Body of pancreas (tissue), 4 donors: Measurements from ENCODE around the gene IQCM. TPM values are rescaled to one million over a fixed set of nuclear protein-coding genes. Genes with fewer than 3 reads are reported as not detected.

ENCODE experiments used
- ATAC-seq: fragments of 150-250 bp; one replicate; pipeline ENCODE4 v1.9.1; 2016
- DNase-seq, 4 donors: peaks; one replicate each; pipeline ENCODE4 v3.0.0-alpha.2; 2019
- H3K27ac ChIP-seq, 4 donors: fragments of 200-600 bp; sonication (generic); 1 replicate in 3 of 4; 2 replicates in 1 of 4; pipeline versions ENCODE4 v1.5.1 to v1.6.1; 2016 to 2019; ENCODE audit warnings: mild to moderate bottlenecking in 1 of 4, mixed read lengths in 1 of 4, moderate library complexity in 1 of 4
- H3K27me3 ChIP-seq, 2 donors: fragments of 200-600 bp; sonication (generic); one replicate each; pipeline ENCODE4 v1.6.0; 2016; ENCODE audit warnings: mild to moderate bottlenecking in 1 of 2
- H3K36me3 ChIP-seq, 2 donors: fragments of 200-600 bp; sonication (generic); replicated peaks in 1 of 2; 2 replicates each; pipeline ENCODE4 v1.5.1; 2016; ENCODE audit warnings: low read depth in 2 of 2; ENCODE audit not compliant: insufficient read depth in 1 of 2
- H3K4me1 ChIP-seq: fragments of 200-600 bp; sonication (generic); one replicate; pipeline ENCODE4 v1.6.0; 2016
- H3K4me3 ChIP-seq, 2 donors: fragments of 200-600 bp; sonication (generic); 1 replicate in 1 of 2; 2 replicates in 1 of 2; pipeline ENCODE4 v1.5.1; 2016 to 2019
- H3K9me3 ChIP-seq, 3 donors: fragments of 200-600 bp; sonication (generic); 1 replicate in 2 of 3; 2 replicates in 1 of 3; pipeline ENCODE4 v1.5.1; 2016
- CTCF ChIP-seq, 7 experiments: fragments of 450-650 bp in 4 of 7; fragments of 200-600 bp in 3 of 7; sonication (generic) in 3 of 7; IDR thresholded peaks; one replicate each; pipeline ENCODE4 v1.5.1; 2016 to 2019; ENCODE audit warnings: antibody characterized with exemption in 7 of 7
- POLR2A ChIP-seq, 3 donors: fragments of 450-650 bp; IDR thresholded peaks; one replicate each; pipeline ENCODE4 v1.6.1; 2016; ENCODE audit warnings: antibody characterized with exemption in 3 of 3, mild to moderate bottlenecking in 2 of 3
- WGBS, 2 donors: methylation state at CpG; one replicate each; pipeline ENCODE4 v1.1.5; 2017; 5-methylcytosine and 5-hydroxymethylcytosine counted together
- intact Hi-C: fragments of 100-400 bp; cut with DNase I; formaldehyde crosslinking; loops from one replicate; pipeline ENCODE4 v1.15.1; 2023
- total RNA-seq, 2 donors: library from RNA; depleted of rRNA; stranded (reverse); fragments of >200 nt; gene quantifications; one replicate each; pipeline ENCODE4 v1.1.0, GENCODE V29; 2016

IQCM gene
- total RNA-seq, 2 donors from 2014 or later = not detected

DNA sequence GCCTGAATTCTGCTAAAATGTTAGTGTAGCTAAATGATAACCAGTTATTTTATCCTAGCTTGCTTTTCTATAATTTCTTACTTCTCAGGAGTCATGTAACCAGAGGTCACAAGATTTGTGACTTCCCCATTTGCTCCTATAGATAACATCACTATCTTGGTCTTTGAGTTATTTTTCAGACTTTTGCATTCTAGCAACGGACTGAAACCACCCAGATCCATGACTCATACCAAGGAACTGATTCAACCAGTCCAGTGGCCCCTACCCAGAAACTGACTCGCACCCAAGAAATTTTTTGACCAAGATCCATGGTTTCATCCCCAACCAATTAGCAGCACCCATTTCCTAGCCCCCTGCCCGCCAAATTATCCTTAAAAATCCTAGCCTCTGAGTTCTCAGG is 50.0 kb downstream of the IQCM start:
- ATAC-seq (no peak), DNase-seq (no peak)
- Histone ChIP-seq H3K27ac (no peak overlapping the region), H3K27me3 (no peaks in the 10 kb centered on the region), H3K9me3 (no peaks in the 10 kb centered on the region), H3K4me3 (no peak overlapping the region), H3K4me1 (no peaks in the 10 kb centered on the region), H3K36me3 (no peaks in the 10 kb centered on the region)
- TF ChIP-seq POLR2A (IDR thresholded peaks at IDR 0.05) = no peak
- TF ChIP-seq CTCF (IDR thresholded peaks at IDR 0.05) = no peak
- intact Hi-C loops = no loop called here
- 56 to 63% methylated on average over 3 of the region's 3 CpGs for WGBS, 2 donors

GRCh38 chr4:149755969-149756368 is 59.7 kb downstream of the IQCM start:
- Histone ChIP-seq H3K4me1 (peaks cover 6% of the 10 kb centered on the region), H3K9me3 (no peaks in the 10 kb centered on the region), H3K27ac (no peak overlapping the region), H3K36me3 (no peaks in the 10 kb centered on the region), H3K4me3 (no peak overlapping the region), H3K27me3 (no peaks in the 10 kb centered on the region)
- DNase-seq (no peak), ATAC-seq (peak; percentile 66)
- TF ChIP-seq POLR2A (IDR thresholded peaks at IDR 0.05) (no peak), CTCF (IDR thresholded peaks at IDR 0.05) (no peak)
- intact Hi-C loops = no loop called here
- WGBS, 2 donors = 26 to 34% methylated on average over 2 of the region's 2 CpGs

GRCh38 chr4:149754526-149754925 is 61.1 kb downstream of the IQCM start:
- no peak for ATAC-seq
- Histone ChIP-seq H3K27me3 (no peaks in the 10 kb centered on the region), H3K4me3 (no peak overlapping the region), H3K36me3 (no peaks in the 10 kb centered on the region), H3K9me3 (no peaks in the 10 kb centered on the region), H3K4me1 (peaks cover 6% of the 10 kb centered on the region), H3K27ac (no peak overlapping the region)
- DNase-seq = no peak
- intact Hi-C loops = no loop called here
- no peak for TF ChIP-seq POLR2A (IDR thresholded peaks at IDR 0.05)
- TF ChIP-seq CTCF (IDR thresholded peaks at IDR 0.05) = no peak
- WGBS, 2 donors = 40 to 44% methylated on average over 3 of the region's 3 CpGs

DNA sequence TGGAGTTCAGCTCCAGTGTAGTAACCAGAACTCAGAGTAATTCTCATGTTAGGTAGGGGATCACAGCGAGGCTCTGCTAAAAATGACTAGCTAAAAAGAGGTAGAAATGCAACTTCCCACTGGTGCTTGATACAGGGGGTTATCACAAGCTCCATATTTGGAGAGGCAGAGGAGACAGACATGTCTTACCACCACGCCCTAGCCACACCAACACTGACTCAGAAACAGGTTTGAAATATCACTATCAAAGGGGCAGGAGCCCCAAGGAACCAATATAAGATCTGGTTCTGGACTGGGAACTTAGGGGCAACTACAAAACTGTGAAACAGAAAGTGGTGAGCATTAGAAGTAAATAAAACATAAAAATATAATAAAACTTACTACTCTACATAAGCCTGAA is 62.9 kb downstream of the IQCM start:
- no peak for TF ChIP-seq POLR2A (IDR thresholded peaks at IDR 0.05)
- TF ChIP-seq CTCF (IDR thresholded peaks at IDR 0.05) = no peak
- H3K4me1 ChIP-seq = peaks cover 6% of the 10 kb centered on the region
- ATAC-seq = no peak
- intact Hi-C loops = no loop called here
- H3K36me3 ChIP-seq = no peaks in the 10 kb centered on the region
- H3K27ac ChIP-seq = no peak overlapping the region
- DNase-seq = no peak
- H3K4me3 ChIP-seq = no peak overlapping the region
- no peaks in the 10 kb centered on the region for H3K27me3 ChIP-seq
- no peaks in the 10 kb centered on the region for H3K9me3 ChIP-seq
- 41 to 43% methylated on average over 2 of the region's 2 CpGs for WGBS, 2 donors

DNA sequence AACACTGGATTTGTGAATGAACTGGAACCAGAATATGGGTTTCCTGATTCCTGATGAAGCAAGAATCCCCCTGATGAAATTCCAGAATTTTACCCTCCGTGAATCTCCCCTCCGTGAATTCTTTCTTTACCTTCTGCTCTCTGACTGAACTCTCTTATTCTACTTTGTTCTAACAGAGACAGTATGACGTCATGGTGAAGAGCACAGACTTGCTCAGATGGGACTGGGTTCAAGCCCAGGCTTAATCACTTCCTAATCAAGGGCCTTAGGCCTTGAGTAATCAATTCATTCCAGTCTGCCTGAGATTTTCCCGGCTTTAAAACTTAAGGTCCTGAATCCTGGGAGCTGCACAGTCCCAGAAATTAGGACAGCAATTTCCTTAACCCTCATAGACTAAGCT is 64.5 kb downstream of the IQCM start:
- DNase-seq (no peak), ATAC-seq (no peak)
- no peak overlapping the region for H3K27ac ChIP-seq
- H3K9me3 ChIP-seq = no peaks in the 10 kb centered on the region
- intact Hi-C loops = no loop called here
- H3K4me1 ChIP-seq = peaks cover 6% of the 10 kb centered on the region
- TF ChIP-seq POLR2A (IDR thresholded peaks at IDR 0.05) (no peak), CTCF (IDR thresholded peaks at IDR 0.05) (no peak)
- H3K27me3 ChIP-seq = no peaks in the 10 kb centered on the region
- H3K36me3 ChIP-seq = no peaks in the 10 kb centered on the region
- H3K4me3 ChIP-seq = no peak overlapping the region
- 67 to 72% methylated on average over 4 of the region's 4 CpGs for WGBS, 2 donors
